Measurements from ENCODE around the gene ADARB1. TPM values are rescaled to one million over a fixed set of nuclear protein-coding genes. Genes with fewer than 3 reads are reported as not detected.

ADARB1 gene
- total and polyA plus RNA-seq, 9 donors, result 6.0 to 23.7 (median 16.3) TPM

GRCh38 chr21:45074818-45075595 is 627 bp downstream of the ADARB1 start:
- TF ChIP-seq POLR2A (IDR thresholded peaks at IDR 0.05) (no peak), EP300 (IDR thresholded peaks at IDR 0.05) (no peak)
- TF ChIP-seq, protein P1, sequence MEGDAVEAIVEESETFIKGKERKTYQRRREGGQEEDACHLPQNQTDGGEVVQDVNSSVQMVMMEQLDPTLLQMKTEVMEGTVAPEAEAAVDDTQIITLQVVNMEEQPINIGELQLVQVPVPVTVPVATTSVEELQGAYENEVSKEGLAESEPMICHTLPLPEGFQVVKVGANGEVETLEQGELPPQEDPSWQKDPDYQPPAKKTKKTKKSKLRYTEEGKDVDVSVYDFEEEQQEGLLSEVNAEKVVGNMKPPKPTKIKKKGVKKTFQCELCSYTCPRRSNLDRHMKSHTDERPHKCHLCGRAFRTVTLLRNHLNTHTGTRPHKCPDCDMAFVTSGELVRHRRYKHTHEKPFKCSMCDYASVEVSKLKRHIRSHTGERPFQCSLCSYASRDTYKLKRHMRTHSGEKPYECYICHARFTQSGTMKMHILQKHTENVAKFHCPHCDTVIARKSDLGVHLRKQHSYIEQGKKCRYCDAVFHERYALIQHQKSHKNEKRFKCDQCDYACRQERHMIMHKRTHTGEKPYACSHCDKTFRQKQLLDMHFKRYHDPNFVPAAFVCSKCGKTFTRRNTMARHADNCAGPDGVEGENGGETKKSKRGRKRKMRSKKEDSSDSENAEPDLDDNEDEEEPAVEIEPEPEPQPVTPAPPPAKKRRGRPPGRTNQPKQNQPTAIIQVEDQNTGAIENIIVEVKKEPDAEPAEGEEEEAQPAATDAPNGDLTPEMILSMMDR (IDR thresholded peaks at IDR 0.05), result no peak
- Histone ChIP-seq H3K36me3 (no peaks in the 10 kb centered on the region), H3K4me3 (peak overlapping the region; percentile 64), H3K4me1 (ENCODE audit: insufficient read depth) (peaks cover 3% of the 10 kb centered on the region), H3K9me3 (no peaks in the 10 kb centered on the region), H3K27me3 (no peaks in the 10 kb centered on the region), H3K27ac (no peak overlapping the region)
- intact Hi-C loops (cut with DNase I), result loop anchor here in 2 of 4 donors (5.0 to 10.0 kb wide), 3 partner anchors 50 to 113 kb away; no protein-coding TSS in a partner anchor
- WGBS, 3 donors, result 0 to 3% (median 1%) methylated on average over 12 to 98 of the region's 98 CpGs
- peak in 3 of 5 donors; percentile 35 to 51 (median 41) for DNase-seq

- intact Hi-C loops (cut with DNase I), result loop anchor here in 2 of 4 donors (10.0 kb wide), 2 partner anchors 49 to 59 kb away; no protein-coding TSS in a partner anchor
- no peak for DNase-seq
- H3K9me3 ChIP-seq, result no peaks in the 10 kb centered on the region
- H3K27ac ChIP-seq, result no peak overlapping the region
- H3K27me3 ChIP-seq, result no peaks in the 10 kb centered on the region
- H3K4me3 ChIP-seq, result peak overlapping the region; percentile 64
- H3K4me1 ChIP-seq (ENCODE audit: insufficient read depth), result peaks cover 3% of the 10 kb centered on the region
- no peaks in the 10 kb centered on the region for H3K36me3 ChIP-seq
- TF ChIP-seq POLR2A (IDR thresholded peaks at IDR 0.05), result no peak
- TF ChIP-seq, protein P1 (IDR thresholded peaks at IDR 0.05), result no peak
- TF ChIP-seq EP300 (IDR thresholded peaks at IDR 0.05), result no peak
- 30 to 36% (median 32%) methylated on average over 18 of the region's 18 CpGs for WGBS, 3 donors
Observed at GRCh38 chr21:45075596-45076244, 1.3 kb downstream of the ADARB1 start.

GRCh38 chr21:45076245-45076711 is 1.9 kb downstream of the ADARB1 start:
- H3K9me3 ChIP-seq, result no peaks in the 10 kb centered on the region
- peaks cover 3% of the 10 kb centered on the region for H3K4me1 ChIP-seq (ENCODE audit: insufficient read depth)
- DNase-seq, result no peak
- H3K4me3 ChIP-seq, result no peak overlapping the region
- TF ChIP-seq, protein P1 (IDR thresholded peaks at IDR 0.05), result no peak
- TF ChIP-seq POLR2A (IDR thresholded peaks at IDR 0.05), result no peak
- no peak overlapping the region for H3K27ac ChIP-seq
- intact Hi-C loops (cut with DNase I), result loop anchor here in 2 of 4 donors (10.0 kb wide), 2 partner anchors 49 to 59 kb away; no protein-coding TSS in a partner anchor
- no peaks in the 10 kb centered on the region for H3K27me3 ChIP-seq
- H3K36me3 ChIP-seq, result no peaks in the 10 kb centered on the region
- 85 to 90% (median 89%) methylated on average over 8 of the region's 8 CpGs for WGBS, 3 donors

- H3K36me3 ChIP-seq, result no peaks in the 10 kb centered on the region
- H3K9me3 ChIP-seq, result no peaks in the 10 kb centered on the region
- 70 to 97% (median 76%) methylated on average over 5 of the region's 5 CpGs for WGBS, 3 donors
- no peak for DNase-seq
- H3K27me3 ChIP-seq, result no peaks in the 10 kb centered on the region
- TF ChIP-seq POLR2A (IDR thresholded peaks at IDR 0.05), result no peak
- no peak for TF ChIP-seq EP300 (IDR thresholded peaks at IDR 0.05)
- TF ChIP-seq, protein P1 (IDR thresholded peaks at IDR 0.05), result no peak
- no peak overlapping the region for H3K27ac ChIP-seq
- H3K4me1 ChIP-seq (ENCODE audit: insufficient read depth), result peaks cover 3% of the 10 kb centered on the region
- intact Hi-C loops (cut with DNase I), result loop anchor here in 2 of 4 donors (10.0 kb wide), 2 partner anchors 46 to 56 kb away; no protein-coding TSS in a partner anchor
- no peak overlapping the region for H3K4me3 ChIP-seq
Observed at GRCh38 chr21:45078371-45078770, 4.0 kb downstream of the ADARB1 start.

All from ovary (tissue), 9 donors.